Neuronal stem cell (in vitro differentiated cells): Measurements from ENCODE around the gene HERC5.

Source experiments
- DNase-seq: peaks from one replicate; pipeline ENCODE4 v3.0.0-alpha.2; 2013; ENCODE audit warnings: low spot score
- H2AFZ ChIP-seq: one replicate; pipeline ENCODE4 v1.6.1; 2013; ENCODE audit warnings: mild to moderate bottlenecking, low read length, inconsistent platforms
- H2AK5ac ChIP-seq: 2 replicates; pipeline ENCODE4 v1.6.1; 2013; ENCODE audit warnings: low read depth, mild to moderate bottlenecking, inconsistent platforms, low read length, moderate library complexity, mixed read lengths
- H2BK120ac ChIP-seq: 2 replicates; pipeline ENCODE4 v1.6.1; 2013; ENCODE audit warnings: low read depth, mild to moderate bottlenecking, inconsistent platforms, low read length, moderate library complexity, mixed read lengths
- H2BK12ac ChIP-seq: one replicate; pipeline ENCODE4 v1.6.1; 2013; ENCODE audit warnings: low read length, inconsistent platforms
- H2BK15ac ChIP-seq: 2 replicates; pipeline ENCODE4 v1.6.1; 2013; ENCODE audit warnings: mild to moderate bottlenecking, low read length, inconsistent platforms, mixed read lengths
- H2BK5ac ChIP-seq: one replicate; pipeline ENCODE4 v1.6.1; 2013; ENCODE audit warnings: inconsistent platforms, mild to moderate bottlenecking, low read length, moderate library complexity
- H3K14ac ChIP-seq: one replicate; pipeline ENCODE4 v1.6.1; 2013; ENCODE audit warnings: low read length, inconsistent platforms
- H3K18ac ChIP-seq: 2 replicates; pipeline ENCODE4 v1.6.1; 2013; ENCODE audit warnings: low read length, inconsistent platforms
- H3K23ac ChIP-seq: 2 replicates; pipeline ENCODE4 v1.6.1; 2013; ENCODE audit warnings: low read depth, mild to moderate bottlenecking, mixed read lengths, low read length, inconsistent platforms; ENCODE audit not compliant: poor library complexity
- H3K27ac ChIP-seq: replicated peaks from 3 replicates; pipeline ENCODE4 v1.5.1; 2013; ENCODE audit warnings: low read length, inconsistent platforms
- H3K27me3 ChIP-seq, 3 experiments: 2 replicates each; pipeline ENCODE4 v1.6.1; 2013; ENCODE audit warnings: low read length in 3 of 3, mild to moderate bottlenecking in 2 of 3, inconsistent platforms in 1 of 3, low read depth in 1 of 3, mixed read lengths in 1 of 3, moderate library complexity in 1 of 3; ENCODE audit not compliant: control insufficient read depth in 3 of 3, insufficient read depth in 3 of 3
- H3K36me3 ChIP-seq, 2 donors: replicated peaks in 1 of 2; 2 replicates each; pipeline ENCODE4 v1.6.1; 2013; ENCODE audit warnings: low read length in 2 of 2; ENCODE audit not compliant: control insufficient read depth in 2 of 2, insufficient read depth in 2 of 2
- H3K4ac ChIP-seq: 2 replicates; pipeline ENCODE4 v1.6.1; 2013; ENCODE audit warnings: inconsistent platforms, mild to moderate bottlenecking, low read length, moderate library complexity
- H3K4me1 ChIP-seq, 2 donors: 1 replicate in 1 of 2; 2 replicates in 1 of 2; pipeline ENCODE4 v1.6.1; 2013; ENCODE audit warnings: low read length in 2 of 2, low read depth in 1 of 2; ENCODE audit not compliant: control insufficient read depth in 2 of 2, insufficient read depth in 1 of 2
- H3K4me2 ChIP-seq: one replicate; pipeline ENCODE4 v1.6.1; 2013; ENCODE audit warnings: mild to moderate bottlenecking, low read length, inconsistent platforms; ENCODE audit not compliant: insufficient read depth, poor library complexity, severe bottlenecking
- H3K4me3 ChIP-seq, 2 donors: 2 replicates each; pipeline ENCODE4 v1.5.1; 2013; ENCODE audit warnings: low read length in 2 of 2, mild to moderate bottlenecking in 2 of 2, inconsistent platforms in 1 of 2, moderate library complexity in 1 of 2
- H3K79me1 ChIP-seq: one replicate; pipeline ENCODE4 v1.6.1; 2013; ENCODE audit warnings: low read depth, mild to moderate bottlenecking, inconsistent platforms, low read length, moderate library complexity
- H3K9ac ChIP-seq: one replicate; pipeline ENCODE4 v1.6.1; 2013; ENCODE audit warnings: mild to moderate bottlenecking, low read depth, low read length, inconsistent platforms; ENCODE audit not compliant: poor library complexity
- H3K9me3 ChIP-seq, 2 donors: replicated peaks in 1 of 2; 2 replicates each; pipeline versions ENCODE3 to v1.6.1; 2013; ENCODE audit warnings: low read length in 2 of 2, mild to moderate bottlenecking in 2 of 2, inconsistent platforms in 1 of 2, low read depth in 1 of 2, mixed read lengths in 1 of 2, moderate library complexity in 1 of 2; ENCODE audit not compliant: control insufficient read depth in 2 of 2, insufficient read depth in 1 of 2
- H4K8ac ChIP-seq: one replicate; pipeline ENCODE4 v1.6.1; 2013; ENCODE audit warnings: low read depth, mild to moderate bottlenecking, inconsistent platforms, low read length, moderate library complexity
- H4K91ac ChIP-seq: one replicate; pipeline ENCODE4 v1.6.1; 2013; ENCODE audit warnings: low read length, low read depth, mild to moderate bottlenecking, inconsistent platforms; ENCODE audit not compliant: poor library complexity
- WGBS, 2 donors: extraction: QIAGEN DNeasy Blood & Tissue Kit; methylation state at CpG; one replicate each; pipeline ENCODE4 v1.1.7; 2013; ENCODE audit warnings: missing lambda C conversion rate in 2 of 2, mixed read lengths in 1 of 2; ENCODE audit not compliant: insufficient read length in 2 of 2, insufficient replicate concordance in 1 of 2; ENCODE audit errors: extremely low coverage in 2 of 2; 5-methylcytosine and 5-hydroxymethylcytosine counted together

HERC5 gene

GRCh38 chr4:88478247-88478646 lies 21.3 kb downstream of the HERC5 start:
- Histone ChIP-seq H2BK12ac (no peak overlapping the region), H3K36me3 (no peaks in the 10 kb centered on the region), H4K91ac (no peak overlapping the region), H3K14ac (no peak overlapping the region), H2BK120ac (no peak overlapping the region), H3K27me3 (no peaks in the 10 kb centered on the region), H3K9ac (no peak overlapping the region), H3K18ac (no peak overlapping the region), H3K4ac (no peak overlapping the region), H2AK5ac (no peak overlapping the region), H3K4me3 (no peak overlapping the region), H3K4me2 (no peak overlapping the region), H2BK15ac (no peak overlapping the region), H4K8ac (no peak overlapping the region), H3K27ac (no peak overlapping the region), H3K9me3 (no peaks in the 10 kb centered on the region), H2BK5ac (no peak overlapping the region), H3K23ac (no peak overlapping the region), H3K79me1 (no peaks in the 10 kb centered on the region), H3K4me1 (no peaks in the 10 kb centered on the region), H2AFZ (no peak overlapping the region)
- WGBS, 2 donors = no CpG with 5 or more reads among the region's 2 CpGs
- DNase-seq = no peak

- WGBS, 2 donors = no CpG with 5 or more reads among the region's 1 CpG
- Histone ChIP-seq H2BK15ac (no peak overlapping the region), H3K18ac (no peak overlapping the region), H3K36me3 (no peaks in the 10 kb centered on the region), H3K9ac (no peak overlapping the region), H3K27ac (no peak overlapping the region), H2AFZ (no peak overlapping the region), H3K79me1 (no peaks in the 10 kb centered on the region), H2BK5ac (no peak overlapping the region), H4K8ac (no peak overlapping the region), H2BK12ac (no peak overlapping the region), H3K4me1 (no peaks in the 10 kb centered on the region), H3K4me3 (no peak overlapping the region), H3K4ac (no peak overlapping the region), H3K14ac (no peak overlapping the region), H4K91ac (no peak overlapping the region), H2BK120ac (no peak overlapping the region), H3K23ac (no peak overlapping the region), H2AK5ac (no peak overlapping the region), H3K4me2 (no peak overlapping the region), H3K27me3 (no peaks in the 10 kb centered on the region), H3K9me3 (no peaks in the 10 kb centered on the region)
- DNase-seq = no peak
These were observed 24.6 kb downstream of the HERC5 start for GRCh38 chr4:88481537-88481936.

GRCh38 chr4:88489100-88489761 lies 32.3 kb downstream of the HERC5 start:
- H3K4me2 ChIP-seq = no peak overlapping the region
- no peak overlapping the region for H4K91ac ChIP-seq
- H2BK5ac ChIP-seq = no peak overlapping the region
- H2BK120ac ChIP-seq = no peak overlapping the region
- H3K23ac ChIP-seq = no peak overlapping the region
- H3K27ac ChIP-seq = no peak overlapping the region
- no peak overlapping the region for H3K14ac ChIP-seq
- no peak overlapping the region for H3K4ac ChIP-seq
- H2BK12ac ChIP-seq = no peak overlapping the region
- H3K4me3 ChIP-seq = no peak overlapping the region
- WGBS, 2 donors = no CpG with 5 or more reads among the region's 4 CpGs
- H3K36me3 ChIP-seq = no peaks in the 10 kb centered on the region
- no peak overlapping the region for H4K8ac ChIP-seq
- H3K4me1 ChIP-seq = no peaks in the 10 kb centered on the region
- no peaks in the 10 kb centered on the region for H3K9me3 ChIP-seq
- no peaks in the 10 kb centered on the region for H3K79me1 ChIP-seq
- no peak overlapping the region for H2BK15ac ChIP-seq
- H3K9ac ChIP-seq = no peak overlapping the region
- no peak overlapping the region for H3K18ac ChIP-seq
- H2AFZ ChIP-seq = no peak overlapping the region
- DNase-seq = no peak
- H3K27me3 ChIP-seq = no peaks in the 10 kb centered on the region
- no peak overlapping the region for H2AK5ac ChIP-seq

GRCh38 chr4:88497859-88498409 lies 41.0 kb downstream of the HERC5 start:
- H3K4me1 ChIP-seq = no peaks in the 10 kb centered on the region
- H3K9ac ChIP-seq = no peak overlapping the region
- H2AK5ac ChIP-seq = no peak overlapping the region
- no peaks in the 10 kb centered on the region for H3K79me1 ChIP-seq
- H3K23ac ChIP-seq = no peak overlapping the region
- WGBS, 2 donors = no CpG with 5 or more reads among the region's 2 CpGs
- H2BK12ac ChIP-seq = no peak overlapping the region
- no peaks in the 10 kb centered on the region for H3K27me3 ChIP-seq
- no peak overlapping the region for H3K4me2 ChIP-seq
- no peak overlapping the region for H2BK5ac ChIP-seq
- no peaks in the 10 kb centered on the region for H3K36me3 ChIP-seq
- H3K18ac ChIP-seq = no peak overlapping the region
- H2BK15ac ChIP-seq = no peak overlapping the region
- H3K4ac ChIP-seq = no peak overlapping the region
- no peak overlapping the region for H3K4me3 ChIP-seq
- no peak overlapping the region for H3K14ac ChIP-seq
- H4K91ac ChIP-seq = no peak overlapping the region
- H3K27ac ChIP-seq = no peak overlapping the region
- no peak overlapping the region for H2AFZ ChIP-seq
- no peaks in the 10 kb centered on the region for H3K9me3 ChIP-seq
- H2BK120ac ChIP-seq = no peak overlapping the region
- no peak overlapping the region for H4K8ac ChIP-seq
- DNase-seq = no peak
